ENCODE measurements around the gene SSH2.

DNA sequence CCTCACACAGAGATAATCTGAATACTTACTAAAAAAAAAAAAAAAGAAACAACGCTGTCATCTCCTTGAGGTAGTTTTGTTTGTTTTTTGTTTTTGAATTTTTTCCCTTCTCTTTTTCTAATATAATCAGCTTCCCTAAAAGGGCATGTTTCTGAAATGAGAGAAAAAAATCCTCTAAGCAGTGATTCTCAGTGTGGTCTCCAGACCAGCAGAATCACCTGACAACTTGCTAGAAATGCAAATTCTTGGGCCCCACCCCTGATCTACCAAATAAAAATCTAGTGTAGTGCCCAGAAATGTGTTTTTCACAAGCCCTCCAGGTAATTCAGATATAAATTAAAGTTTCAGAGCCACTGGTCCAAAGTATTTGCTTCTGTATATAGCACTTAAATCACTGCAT, 65.4 kb downstream of the SSH2 start:
- TF ChIP-seq CTCF (IDR thresholded peaks at IDR 0.05; ENCODE audit: insufficient read depth, low read length, poor library complexity, severe bottlenecking) (no peak), EZH2phosphoT487 (conservative IDR thresholded peaks at IDR 0.05; ENCODE audit: low read length) (no peak)

Measured in SU-DHL-6 (cell line).